HepG2 (cell line): ENCODE data around the gene FBXO44. TPM values are rescaled to one million over a fixed set of nuclear protein-coding genes. Genes with fewer than 3 reads are reported as not detected.
A peak's percentile ranks its signal among the peaks of the same experiment; 100 is the strongest.

Source experiments
- CBX5 ChIP-seq: sonication (generic); formaldehyde crosslinking; IDR thresholded peaks from 2 replicates; pipeline ENCODE4 v1.4.0; 2020; ENCODE audit warnings: missing genetic modification reagents, borderline replicate concordance
- CENPBD1 ChIP-seq: sonication (generic); formaldehyde crosslinking; IDR thresholded peaks from 2 replicates; pipeline ENCODE4 v1.8.0; 2022; ENCODE audit warnings: missing genetic modification reagents, low read depth, mild to moderate bottlenecking, borderline replicate concordance
- HDAC6 ChIP-seq: fragments of 200-600 bp; sonication (generic); IDR thresholded peaks from 2 replicates; pipeline ENCODE4 v1.7.0; 2017; ENCODE audit warnings: mild to moderate bottlenecking, antibody characterized with exemption, low read length, low read depth
- MNT ChIP-seq: fragments of 450-650 bp; IDR thresholded peaks from 2 replicates; pipeline ENCODE4 v1.6.1; 2016
- NCOA2 ChIP-seq: sonication (generic); formaldehyde crosslinking; IDR thresholded peaks from 2 replicates; pipeline ENCODE4 v1.8.0; 2022; ENCODE audit warnings: inconsistent platforms
- PITX1 ChIP-seq: sonication (generic); formaldehyde crosslinking; IDR thresholded peaks from 2 replicates; pipeline ENCODE4 v1.5.1; 2020; ENCODE audit warnings: mild to moderate bottlenecking, missing genetic modification reagents
- PRDM10 ChIP-seq: sonication (generic); formaldehyde crosslinking; IDR thresholded peaks from 2 replicates; pipeline ENCODE4 v1.4.0; 2020; ENCODE audit warnings: low read depth, missing genetic modification reagents
- SATB2 ChIP-seq: sonication (generic); formaldehyde crosslinking; IDR thresholded peaks from 2 replicates; pipeline ENCODE4 v1.5.0; 2020; ENCODE audit warnings: missing genetic modification reagents
- SNRNP70 ChIP-seq: fragments of 200-400 bp; formaldehyde crosslinking; IDR thresholded peaks from 2 replicates; pipeline ENCODE4 v1.6.1; 2017; ENCODE audit warnings: mild to moderate bottlenecking, low read depth, low read length, moderate library complexity
- STAG1 ChIP-seq: sonication (generic); formaldehyde crosslinking; IDR thresholded peaks from 2 replicates; pipeline ENCODE4 v1.4.0; 2020; ENCODE audit warnings: missing genetic modification reagents
- TOE1 ChIP-seq: sonication (generic); formaldehyde crosslinking; IDR thresholded peaks from 2 replicates; pipeline ENCODE4 v1.4.0; 2020; ENCODE audit warnings: mild to moderate bottlenecking, missing genetic modification reagents
- ZNF263 ChIP-seq: sonication (generic); formaldehyde crosslinking; IDR thresholded peaks from 2 replicates; pipeline ENCODE4 v1.4.0; 2020; ENCODE audit warnings: missing genetic modification reagents
- ZNF468 ChIP-seq: sonication (generic); formaldehyde crosslinking; IDR thresholded peaks from 2 replicates; pipeline ENCODE4 v1.8.0; 2022; ENCODE audit warnings: mild to moderate bottlenecking, moderate library complexity, missing genetic modification reagents
- ZNF687 ChIP-seq: sonication (generic); formaldehyde crosslinking; IDR thresholded peaks from 2 replicates; pipeline ENCODE4 v1.5.1; 2020; ENCODE audit warnings: mild to moderate bottlenecking, missing genetic modification reagents, moderate library complexity
- ZNF780A ChIP-seq: sonication (generic); formaldehyde crosslinking; IDR thresholded peaks from 2 replicates; pipeline ENCODE4 v1.8.0; 2022; ENCODE audit warnings: mild to moderate bottlenecking, missing genetic modification reagents, moderate library complexity
- polyA plus RNA-seq, 8 experiments: library from polyadenylated mRNA; depleted of rRNA in 3 of 8; stranded (reverse) in 7 of 8; unstranded in 1 of 8; fragments of >200 nt; fragmentation: Illumina TruSeq in 4 of 8; extraction: Trizol in 4 of 8; gene quantifications; 2 replicates each; pipeline versions ENCODE4 v1.2.1 to v1.2.3, GENCODE V29; 2011 to 2016; ENCODE audit warnings: low read depth in 4 of 8, missing spikeins in 1 of 8, mixed read lengths in 1 of 8; ENCODE audit not compliant: insufficient read depth in 1 of 8
- total RNA-seq, 5 experiments: library from RNA; depleted of rRNA; stranded (reverse); fragments of >200 nt; fragmentation: Illumina TruSeq; extraction: Trizol; gene quantifications; 2 replicates each; pipeline ENCODE4 v1.2.3, GENCODE V29; 2016; ENCODE audit warnings: low read depth in 1 of 5
- TF ChIP-seq, protein P1 (sequence below): sonication (generic); formaldehyde crosslinking; IDR thresholded peaks from 2 replicates; pipeline ENCODE4 v1.8.0; 2022; ENCODE audit warnings: missing genetic modification reagents, mild to moderate bottlenecking, moderate library complexity, borderline replicate concordance

The FBXO44 gene
- total and polyA plus RNA-seq, 2 of the 13 experiments (the other 11 are each of a cell fraction or from before 2014, with no cell fraction given) = 22.4 to 27.9 TPM

GRCh38 chr1:11707621-11708276 is 53.1 kb downstream of the FBXO44 start (continued):
- TF ChIP-seq PITX1 (CRISPR knock-in tag) = 0 out of 2 replicates have a peak, but pooled peaks have one; percentile 38
- TF ChIP-seq NCOA2 (CRISPR knock-in tag) = no peak
- TF ChIP-seq MNT = no peak
- TF ChIP-seq SNRNP70 = no peak
- peak; percentile 18; the same call in 1 of the 2 replicates for TF ChIP-seq STAG1
- no peak for TF ChIP-seq CENPBD1 (CRISPR knock-in tag)
- no peak for TF ChIP-seq HDAC6
- no peak for TF ChIP-seq CBX5 (CRISPR knock-in tag)
- no peak for TF ChIP-seq TOE1 (CRISPR knock-in tag)
- TF ChIP-seq PRDM10 (CRISPR knock-in tag) = peak; percentile 65; the same call in 1 of the 2 replicates
- TF ChIP-seq SATB2 (CRISPR knock-in tag) = no peak
- TF ChIP-seq ZNF263 = peak; percentile 68; the same call in 1 of the 2 replicates
- TF ChIP-seq, protein P1, sequence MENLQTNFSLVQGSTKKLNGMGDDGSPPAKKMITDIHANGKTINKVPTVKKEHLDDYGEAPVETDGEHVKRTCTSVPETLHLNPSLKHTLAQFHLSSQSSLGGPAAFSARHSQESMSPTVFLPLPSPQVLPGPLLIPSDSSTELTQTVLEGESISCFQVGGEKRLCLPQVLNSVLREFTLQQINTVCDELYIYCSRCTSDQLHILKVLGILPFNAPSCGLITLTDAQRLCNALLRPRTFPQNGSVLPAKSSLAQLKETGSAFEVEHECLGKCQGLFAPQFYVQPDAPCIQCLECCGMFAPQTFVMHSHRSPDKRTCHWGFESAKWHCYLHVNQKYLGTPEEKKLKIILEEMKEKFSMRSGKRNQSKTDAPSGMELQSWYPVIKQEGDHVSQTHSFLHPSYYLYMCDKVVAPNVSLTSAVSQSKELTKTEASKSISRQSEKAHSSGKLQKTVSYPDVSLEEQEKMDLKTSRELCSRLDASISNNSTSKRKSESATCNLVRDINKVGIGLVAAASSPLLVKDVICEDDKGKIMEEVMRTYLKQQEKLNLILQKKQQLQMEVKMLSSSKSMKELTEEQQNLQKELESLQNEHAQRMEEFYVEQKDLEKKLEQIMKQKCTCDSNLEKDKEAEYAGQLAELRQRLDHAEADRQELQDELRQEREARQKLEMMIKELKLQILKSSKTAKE (CRISPR knock-in tag) = no peak
- no peak for TF ChIP-seq ZNF780A
- peak; percentile 53 for TF ChIP-seq ZNF687
- TF ChIP-seq ZNF468 = no peak
